ENCODE measurements around the gene VEZF1.

VEZF1 gene

DNA sequence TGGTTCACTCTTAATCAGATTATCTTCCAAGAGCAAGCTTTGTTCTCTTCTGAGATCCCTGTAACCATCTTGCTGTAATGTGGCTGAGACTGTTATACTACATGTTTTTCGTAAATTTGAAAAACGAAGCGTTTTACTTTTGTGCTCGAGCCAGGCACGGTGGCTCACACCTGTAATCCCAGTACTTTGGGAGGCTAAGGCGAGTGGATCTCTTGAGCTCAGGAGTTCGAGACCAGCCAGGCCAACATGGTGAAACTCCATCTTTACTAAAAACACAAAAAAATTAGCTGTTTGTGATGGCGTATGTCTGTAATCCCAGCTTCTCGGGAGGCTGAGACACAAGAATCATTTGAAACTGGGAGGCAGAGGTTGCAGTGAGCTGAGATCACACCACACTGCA lies 40.7 kb downstream of the VEZF1 start:
- H3K9ac ChIP-seq: no peak overlapping the region
- no peaks in the 10 kb centered on the region for H4K20me1 ChIP-seq (ENCODE audit: insufficient read depth)
- H3K4me3 ChIP-seq (IDR thresholded peaks at IDR 0.05; ENCODE audit: insufficient read depth, low read depth, low read length): no peak overlapping the region
- peaks cover 56% of the 10 kb centered on the region for H3K27me3 ChIP-seq (ENCODE audit: insufficient read depth, low read depth)
- H3K27ac ChIP-seq: no peak overlapping the region
- peak overlapping the region; percentile 70 for H3K4me2 ChIP-seq
- no peaks in the 10 kb centered on the region for H3K79me2 ChIP-seq (ENCODE audit: insufficient read depth, low read depth)
- peaks cover 65% of the 10 kb centered on the region for H3K4me1 ChIP-seq (ENCODE audit: low read depth, poor library complexity, severe bottlenecking)
- H2AFZ ChIP-seq (ENCODE audit: low read depth): no peak overlapping the region
- TF ChIP-seq, protein P1, sequence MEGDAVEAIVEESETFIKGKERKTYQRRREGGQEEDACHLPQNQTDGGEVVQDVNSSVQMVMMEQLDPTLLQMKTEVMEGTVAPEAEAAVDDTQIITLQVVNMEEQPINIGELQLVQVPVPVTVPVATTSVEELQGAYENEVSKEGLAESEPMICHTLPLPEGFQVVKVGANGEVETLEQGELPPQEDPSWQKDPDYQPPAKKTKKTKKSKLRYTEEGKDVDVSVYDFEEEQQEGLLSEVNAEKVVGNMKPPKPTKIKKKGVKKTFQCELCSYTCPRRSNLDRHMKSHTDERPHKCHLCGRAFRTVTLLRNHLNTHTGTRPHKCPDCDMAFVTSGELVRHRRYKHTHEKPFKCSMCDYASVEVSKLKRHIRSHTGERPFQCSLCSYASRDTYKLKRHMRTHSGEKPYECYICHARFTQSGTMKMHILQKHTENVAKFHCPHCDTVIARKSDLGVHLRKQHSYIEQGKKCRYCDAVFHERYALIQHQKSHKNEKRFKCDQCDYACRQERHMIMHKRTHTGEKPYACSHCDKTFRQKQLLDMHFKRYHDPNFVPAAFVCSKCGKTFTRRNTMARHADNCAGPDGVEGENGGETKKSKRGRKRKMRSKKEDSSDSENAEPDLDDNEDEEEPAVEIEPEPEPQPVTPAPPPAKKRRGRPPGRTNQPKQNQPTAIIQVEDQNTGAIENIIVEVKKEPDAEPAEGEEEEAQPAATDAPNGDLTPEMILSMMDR (conservative IDR thresholded peaks at IDR 0.05; ENCODE audit: low read depth, low read length): no peak
- H3K36me3 ChIP-seq (ENCODE audit: insufficient read depth): no peaks in the 10 kb centered on the region

- TF ChIP-seq, protein P1 (conservative IDR thresholded peaks at IDR 0.05; ENCODE audit: low read depth, low read length): no peak
- peak overlapping the region; percentile 70 for H3K4me2 ChIP-seq
- no peaks in the 10 kb centered on the region for H4K20me1 ChIP-seq (ENCODE audit: insufficient read depth)
- no peaks in the 10 kb centered on the region for H3K36me3 ChIP-seq (ENCODE audit: insufficient read depth)
- H2AFZ ChIP-seq (ENCODE audit: low read depth): no peak overlapping the region
- peaks cover 52% of the 10 kb centered on the region for H3K27me3 ChIP-seq (ENCODE audit: insufficient read depth, low read depth)
- H3K9ac ChIP-seq: no peak overlapping the region
- no peak overlapping the region for H3K27ac ChIP-seq
- H3K79me2 ChIP-seq (ENCODE audit: insufficient read depth, low read depth): no peaks in the 10 kb centered on the region
- peaks cover 65% of the 10 kb centered on the region for H3K4me1 ChIP-seq (ENCODE audit: low read depth, poor library complexity, severe bottlenecking)
- no peak overlapping the region for H3K4me3 ChIP-seq (IDR thresholded peaks at IDR 0.05; ENCODE audit: insufficient read depth, low read depth, low read length)
These were observed 41.2 kb downstream of the VEZF1 start for GRCh38 chr17:57946798-57947358.

DNA sequence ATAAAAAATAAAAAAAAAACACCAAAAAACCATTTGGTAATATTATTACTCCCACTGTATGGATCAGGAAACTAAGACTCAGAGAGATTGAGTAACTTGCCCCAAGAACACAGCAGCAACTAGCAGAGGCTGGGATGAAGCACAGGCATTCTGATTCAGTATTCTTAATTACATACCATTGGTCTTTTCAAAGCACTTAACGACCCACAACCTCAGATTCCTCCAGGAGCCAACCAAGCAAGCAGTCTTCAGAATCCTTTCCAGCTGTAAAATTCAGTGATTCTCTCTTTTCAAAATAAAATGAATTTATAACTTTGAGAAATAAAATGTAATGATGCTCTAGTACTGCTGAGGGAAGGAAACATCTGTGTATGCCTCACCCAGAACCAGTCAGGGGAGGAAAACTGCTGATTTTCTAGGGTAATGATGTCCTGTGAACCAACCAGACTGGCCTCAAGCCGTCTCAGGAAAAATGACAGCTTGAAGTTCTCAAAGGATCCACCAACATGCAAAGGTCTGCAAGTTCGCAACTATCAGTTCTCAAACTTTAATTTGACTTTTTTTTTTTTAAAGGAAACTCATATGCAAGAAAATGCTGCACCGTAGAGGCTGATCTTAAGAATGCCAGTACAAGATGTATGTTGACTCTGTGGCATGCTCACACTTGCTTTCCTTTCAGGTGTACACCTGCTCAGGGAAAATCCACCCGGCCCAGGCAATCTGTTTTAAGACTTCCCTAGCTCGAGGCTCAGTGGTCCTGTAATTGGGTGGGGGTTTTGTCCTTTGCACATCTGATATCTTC lies 41.9 kb downstream of the VEZF1 start:
- Histone ChIP-seq H3K79me2 (ENCODE audit: insufficient read depth, low read depth) (no peaks in the 10 kb centered on the region), H3K27me3 (ENCODE audit: insufficient read depth, low read depth) (peaks cover 52% of the 10 kb centered on the region), H3K4me2 (peak overlapping the region; percentile 70), H3K27ac (no peak overlapping the region), H3K9ac (no peak overlapping the region), H3K4me1 (ENCODE audit: low read depth, poor library complexity, severe bottlenecking) (peaks cover 67% of the 10 kb centered on the region), H3K36me3 (ENCODE audit: insufficient read depth) (no peaks in the 10 kb centered on the region), H3K4me3 (IDR thresholded peaks at IDR 0.05; ENCODE audit: insufficient read depth, low read depth, low read length) (no peak overlapping the region), H2AFZ (ENCODE audit: low read depth) (no peak overlapping the region), H4K20me1 (ENCODE audit: insufficient read depth) (no peaks in the 10 kb centered on the region)
- TF ChIP-seq, protein P1 (conservative IDR thresholded peaks at IDR 0.05; ENCODE audit: low read depth, low read length): no peak

- no peaks in the 10 kb centered on the region for H4K20me1 ChIP-seq (ENCODE audit: insufficient read depth)
- H3K27me3 ChIP-seq (ENCODE audit: insufficient read depth, low read depth): peaks cover 48% of the 10 kb centered on the region
- H2AFZ ChIP-seq (ENCODE audit: low read depth): no peak overlapping the region
- no peaks in the 10 kb centered on the region for H3K79me2 ChIP-seq (ENCODE audit: insufficient read depth, low read depth)
- H3K4me2 ChIP-seq: no peak overlapping the region
- H3K36me3 ChIP-seq (ENCODE audit: insufficient read depth): no peaks in the 10 kb centered on the region
- TF ChIP-seq, protein P1 (conservative IDR thresholded peaks at IDR 0.05; ENCODE audit: low read depth, low read length): no peak
- no peak overlapping the region for H3K4me3 ChIP-seq (IDR thresholded peaks at IDR 0.05; ENCODE audit: insufficient read depth, low read depth, low read length)
- H3K4me1 ChIP-seq (ENCODE audit: low read depth, poor library complexity, severe bottlenecking): peaks cover 68% of the 10 kb centered on the region
- no peak overlapping the region for H3K9ac ChIP-seq
- no peak overlapping the region for H3K27ac ChIP-seq
These were observed 43.1 kb downstream of the VEZF1 start for GRCh38 chr17:57944908-57945307.
